Measurements from ENCODE around the gene POLR2C.
A peak's percentile ranks its signal among the peaks of the same experiment; 100 is the strongest.

Gene POLR2C

GRCh38 chr16:57452021-57452420 is 10.5 kb upstream of the POLR2C start:
- no peaks in the 10 kb centered on the region for H3K9me3 ChIP-seq (ENCODE audit: control insufficient read depth, low read length)
- H3K27me3 ChIP-seq (replicated peaks; ENCODE audit: control insufficient read depth, insufficient read depth, low read length), result no peaks in the 10 kb centered on the region
- H3K4me1 ChIP-seq (ENCODE audit: control insufficient read depth, insufficient read depth, low read length), result peaks cover 29% of the 10 kb centered on the region
- DNase-seq (ENCODE audit: low read depth), result no peak
- H3K4me3 ChIP-seq (ENCODE audit: low read length), result no peak overlapping the region
- no peak overlapping the region for H3K9ac ChIP-seq (ENCODE audit: low read length)
- H3K36me3 ChIP-seq (ENCODE audit: control insufficient read depth, insufficient read depth, low read length, severe bottlenecking), result peaks cover 50% of the 10 kb centered on the region

DNA sequence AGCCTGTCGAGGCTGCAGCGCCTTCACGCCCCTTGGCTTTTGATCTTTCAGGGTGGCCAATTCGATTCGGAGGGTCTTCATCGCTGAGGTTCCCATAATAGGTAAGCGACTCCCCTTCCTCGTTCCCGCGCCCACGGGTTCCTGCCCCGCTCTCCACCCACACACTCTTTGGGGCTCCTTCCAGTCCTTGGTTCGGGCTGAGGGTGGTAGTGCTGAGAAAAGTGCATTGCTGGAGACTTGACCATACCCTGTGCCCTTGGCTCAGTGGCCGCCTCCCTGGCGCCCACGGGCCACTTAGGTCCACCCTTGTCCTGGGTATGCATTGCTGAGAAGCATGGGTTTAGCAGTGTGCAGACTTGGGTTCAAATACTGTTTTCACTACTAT is 491 bp downstream of the POLR2C start:
- Histone ChIP-seq H3K4me1 (ENCODE audit: control insufficient read depth, insufficient read depth, low read length) (peaks cover 12% of the 10 kb centered on the region), H3K4me3 (ENCODE audit: low read length) (peak overlapping the region; percentile 95), H3K9me3 (ENCODE audit: control insufficient read depth, low read length) (no peaks in the 10 kb centered on the region), H3K27me3 (replicated peaks; ENCODE audit: control insufficient read depth, insufficient read depth, low read length) (no peaks in the 10 kb centered on the region), H3K36me3 (ENCODE audit: control insufficient read depth, insufficient read depth, low read length, severe bottlenecking) (peaks cover 69% of the 10 kb centered on the region), H3K9ac (ENCODE audit: low read length) (peak overlapping the region; percentile 93)
- peak; percentile 39 for DNase-seq (ENCODE audit: low read depth)

GRCh38 chr16:57464523-57464922 is 2.0 kb downstream of the POLR2C start:
- Histone ChIP-seq H3K9me3 (ENCODE audit: control insufficient read depth, low read length) (no peaks in the 10 kb centered on the region), H3K36me3 (ENCODE audit: control insufficient read depth, insufficient read depth, low read length, severe bottlenecking) (peaks cover 69% of the 10 kb centered on the region), H3K4me3 (ENCODE audit: low read length) (no peak overlapping the region), H3K27me3 (replicated peaks; ENCODE audit: control insufficient read depth, insufficient read depth, low read length) (no peaks in the 10 kb centered on the region), H3K4me1 (ENCODE audit: control insufficient read depth, insufficient read depth, low read length) (peaks cover 12% of the 10 kb centered on the region), H3K9ac (ENCODE audit: low read length) (no peak overlapping the region)
- DNase-seq (ENCODE audit: low read depth), result no peak

- no peak overlapping the region for H3K4me3 ChIP-seq (ENCODE audit: low read length)
- H3K27me3 ChIP-seq (replicated peaks; ENCODE audit: control insufficient read depth, insufficient read depth, low read length), result no peaks in the 10 kb centered on the region
- no peak overlapping the region for H3K9ac ChIP-seq (ENCODE audit: low read length)
- H3K4me1 ChIP-seq (ENCODE audit: control insufficient read depth, insufficient read depth, low read length), result peaks cover 24% of the 10 kb centered on the region
- no peak for DNase-seq (ENCODE audit: low read depth)
- no peaks in the 10 kb centered on the region for H3K9me3 ChIP-seq (ENCODE audit: control insufficient read depth, low read length)
- H3K36me3 ChIP-seq (ENCODE audit: control insufficient read depth, insufficient read depth, low read length, severe bottlenecking), result peaks cover 78% of the 10 kb centered on the region
These were observed 5.9 kb downstream of the POLR2C start for GRCh38 chr16:57468346-57468745.

- no peak overlapping the region for H3K9ac ChIP-seq (ENCODE audit: low read length)
- peaks cover 84% of the 10 kb centered on the region for H3K36me3 ChIP-seq (ENCODE audit: control insufficient read depth, insufficient read depth, low read length, severe bottlenecking)
- peaks cover 17% of the 10 kb centered on the region for H3K4me1 ChIP-seq (ENCODE audit: control insufficient read depth, insufficient read depth, low read length)
- no peak for DNase-seq (ENCODE audit: low read depth)
- no peak overlapping the region for H3K4me3 ChIP-seq (ENCODE audit: low read length)
- H3K9me3 ChIP-seq (ENCODE audit: control insufficient read depth, low read length), result no peaks in the 10 kb centered on the region
- no peaks in the 10 kb centered on the region for H3K27me3 ChIP-seq (replicated peaks; ENCODE audit: control insufficient read depth, insufficient read depth, low read length)
These were observed 6.6 kb downstream of the POLR2C start for GRCh38 chr16:57469046-57469445.

DNA sequence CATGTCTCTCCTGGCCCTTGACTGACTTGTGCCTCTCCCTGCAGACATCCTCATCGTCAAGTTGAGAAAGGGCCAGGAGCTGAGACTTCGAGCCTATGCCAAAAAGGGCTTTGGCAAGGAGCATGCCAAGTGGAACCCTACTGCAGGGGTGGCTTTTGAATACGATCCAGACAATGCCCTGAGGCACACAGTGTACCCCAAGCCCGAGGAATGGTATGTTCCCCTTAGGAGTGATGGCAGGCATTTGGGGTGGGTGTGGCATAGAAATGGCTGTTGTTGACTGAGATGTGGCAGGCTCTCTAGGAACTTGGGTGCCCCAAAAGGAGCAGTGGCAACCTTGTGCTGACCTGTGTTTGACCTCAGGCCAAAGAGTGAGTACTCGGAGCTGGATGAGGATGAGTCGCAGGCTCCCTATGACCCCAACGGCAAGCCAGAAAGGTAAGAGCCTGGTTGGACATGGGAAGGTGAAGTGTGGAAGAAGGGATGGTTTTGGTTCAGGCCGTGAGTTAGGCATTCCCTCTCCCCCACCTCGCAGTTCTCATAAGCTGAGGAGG is 7.5 kb downstream of the POLR2C start:
- no peaks in the 10 kb centered on the region for H3K27me3 ChIP-seq (replicated peaks; ENCODE audit: control insufficient read depth, insufficient read depth, low read length)

DNA sequence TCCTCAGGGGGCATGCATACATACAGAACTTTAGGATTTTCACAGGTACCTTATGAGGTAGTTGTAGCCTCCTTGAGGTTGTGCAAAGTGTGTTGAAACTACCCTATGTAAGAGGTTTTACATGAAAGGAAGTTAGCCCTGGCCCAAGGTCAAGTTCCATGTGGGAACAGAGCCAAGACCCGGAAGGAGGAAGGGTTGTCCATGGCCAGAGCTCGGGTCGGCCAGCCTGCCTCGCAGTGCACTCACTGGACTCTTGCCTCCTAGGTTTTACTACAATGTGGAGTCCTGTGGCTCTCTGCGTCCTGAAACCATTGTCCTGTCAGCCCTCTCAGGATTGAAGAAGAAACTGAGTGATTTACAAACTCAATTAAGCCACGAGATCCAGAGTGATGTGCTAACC is 8.2 kb downstream of the POLR2C start:
- H3K36me3 ChIP-seq (ENCODE audit: control insufficient read depth, insufficient read depth, low read length, severe bottlenecking), result peaks cover 79% of the 10 kb centered on the region
- H3K4me1 ChIP-seq (ENCODE audit: control insufficient read depth, insufficient read depth, low read length), result peaks cover 15% of the 10 kb centered on the region
- H3K9me3 ChIP-seq (ENCODE audit: control insufficient read depth, low read length), result no peaks in the 10 kb centered on the region
- H3K27me3 ChIP-seq (replicated peaks; ENCODE audit: control insufficient read depth, insufficient read depth, low read length), result no peaks in the 10 kb centered on the region
- no peak overlapping the region for H3K9ac ChIP-seq (ENCODE audit: low read length)
- no peak overlapping the region for H3K4me3 ChIP-seq (ENCODE audit: low read length)
- no peak for DNase-seq (ENCODE audit: low read depth)

More for the DNA sequence above, 7.5 kb downstream of the POLR2C start:
- no peak overlapping the region for H3K9ac ChIP-seq (ENCODE audit: low read length)
- H3K4me1 ChIP-seq (ENCODE audit: control insufficient read depth, insufficient read depth, low read length), result peaks cover 15% of the 10 kb centered on the region
- H3K4me3 ChIP-seq (ENCODE audit: low read length), result no peak overlapping the region
- no peaks in the 10 kb centered on the region for H3K9me3 ChIP-seq (ENCODE audit: control insufficient read depth, low read length)
- H3K36me3 ChIP-seq (ENCODE audit: control insufficient read depth, insufficient read depth, low read length, severe bottlenecking), result peaks cover 85% of the 10 kb centered on the region
- DNase-seq (ENCODE audit: low read depth), result peak; percentile 24

GRCh38 chr16:57471209-57471608 is 8.7 kb downstream of the POLR2C start:
- no peak for DNase-seq (ENCODE audit: low read depth)
- Histone ChIP-seq H3K27me3 (replicated peaks; ENCODE audit: control insufficient read depth, insufficient read depth, low read length) (no peaks in the 10 kb centered on the region), H3K4me1 (ENCODE audit: control insufficient read depth, insufficient read depth, low read length) (peaks cover 15% of the 10 kb centered on the region), H3K36me3 (ENCODE audit: control insufficient read depth, insufficient read depth, low read length, severe bottlenecking) (peaks cover 74% of the 10 kb centered on the region), H3K4me3 (ENCODE audit: low read length) (no peak overlapping the region), H3K9ac (ENCODE audit: low read length) (no peak overlapping the region), H3K9me3 (ENCODE audit: control insufficient read depth, low read length) (no peaks in the 10 kb centered on the region)

GRCh38 chr16:57471852-57472664 is 9.6 kb downstream of the POLR2C start:
- Histone ChIP-seq H3K36me3 (ENCODE audit: control insufficient read depth, insufficient read depth, low read length, severe bottlenecking) (peaks cover 67% of the 10 kb centered on the region), H3K9me3 (ENCODE audit: control insufficient read depth, low read length) (no peaks in the 10 kb centered on the region), H3K4me3 (ENCODE audit: low read length) (no peak overlapping the region), H3K27me3 (replicated peaks; ENCODE audit: control insufficient read depth, insufficient read depth, low read length) (no peaks in the 10 kb centered on the region), H3K4me1 (ENCODE audit: control insufficient read depth, insufficient read depth, low read length) (peaks cover 15% of the 10 kb centered on the region), H3K9ac (ENCODE audit: low read length) (no peak overlapping the region)
- no peak for DNase-seq (ENCODE audit: low read depth)

DNA sequence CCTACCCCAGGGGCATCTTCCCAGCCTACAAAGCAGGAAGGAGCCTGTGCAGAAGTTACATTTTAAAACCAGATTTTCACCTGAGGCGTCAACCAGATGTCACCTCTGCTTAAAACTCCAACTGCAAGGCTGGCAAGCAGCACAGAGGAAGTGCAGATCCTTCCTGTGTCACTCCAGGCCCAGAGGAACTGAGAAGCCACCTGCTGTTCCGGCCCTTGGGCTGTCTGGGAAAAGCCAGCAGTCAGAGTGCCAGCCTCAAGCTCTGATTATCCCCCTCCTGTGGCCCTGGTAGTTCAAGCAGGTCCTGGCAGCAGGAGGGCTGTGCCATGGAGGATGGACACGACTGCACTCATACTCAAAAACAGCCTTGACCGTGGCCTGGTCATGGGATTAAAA is 10.2 kb downstream of the POLR2C start:
- peaks cover 15% of the 10 kb centered on the region for H3K4me1 ChIP-seq (ENCODE audit: control insufficient read depth, insufficient read depth, low read length)
- H3K9ac ChIP-seq (ENCODE audit: low read length), result no peak overlapping the region
- H3K4me3 ChIP-seq (ENCODE audit: low read length), result no peak overlapping the region
- DNase-seq (ENCODE audit: low read depth), result no peak
- H3K36me3 ChIP-seq (ENCODE audit: control insufficient read depth, insufficient read depth, low read length, severe bottlenecking), result peaks cover 61% of the 10 kb centered on the region
- no peaks in the 10 kb centered on the region for H3K27me3 ChIP-seq (replicated peaks; ENCODE audit: control insufficient read depth, insufficient read depth, low read length)
- H3K9me3 ChIP-seq (ENCODE audit: control insufficient read depth, low read length), result no peaks in the 10 kb centered on the region

GRCh38 chr16:57473176-57473840 is 10.8 kb downstream of the POLR2C start:
- no peak for DNase-seq (ENCODE audit: low read depth)
- Histone ChIP-seq H3K9ac (ENCODE audit: low read length) (no peak overlapping the region), H3K36me3 (ENCODE audit: control insufficient read depth, insufficient read depth, low read length, severe bottlenecking) (peaks cover 55% of the 10 kb centered on the region), H3K4me3 (ENCODE audit: low read length) (no peak overlapping the region), H3K9me3 (ENCODE audit: control insufficient read depth, low read length) (no peaks in the 10 kb centered on the region), H3K4me1 (ENCODE audit: control insufficient read depth, insufficient read depth, low read length) (peaks cover 16% of the 10 kb centered on the region), H3K27me3 (replicated peaks; ENCODE audit: control insufficient read depth, insufficient read depth, low read length) (no peaks in the 10 kb centered on the region)

Data from adipocyte (in vitro differentiated cells).